Measurements from ENCODE around the gene SATB2. TPM values are rescaled to one million over a fixed set of nuclear protein-coding genes. Genes with fewer than 3 reads are reported as not detected.

The SATB2 gene
- total RNA-seq = 8.1 and 9.9 TPM in 2 replicates
- polyA plus RNA-seq (2012) = 3.9 TPM

DNA sequence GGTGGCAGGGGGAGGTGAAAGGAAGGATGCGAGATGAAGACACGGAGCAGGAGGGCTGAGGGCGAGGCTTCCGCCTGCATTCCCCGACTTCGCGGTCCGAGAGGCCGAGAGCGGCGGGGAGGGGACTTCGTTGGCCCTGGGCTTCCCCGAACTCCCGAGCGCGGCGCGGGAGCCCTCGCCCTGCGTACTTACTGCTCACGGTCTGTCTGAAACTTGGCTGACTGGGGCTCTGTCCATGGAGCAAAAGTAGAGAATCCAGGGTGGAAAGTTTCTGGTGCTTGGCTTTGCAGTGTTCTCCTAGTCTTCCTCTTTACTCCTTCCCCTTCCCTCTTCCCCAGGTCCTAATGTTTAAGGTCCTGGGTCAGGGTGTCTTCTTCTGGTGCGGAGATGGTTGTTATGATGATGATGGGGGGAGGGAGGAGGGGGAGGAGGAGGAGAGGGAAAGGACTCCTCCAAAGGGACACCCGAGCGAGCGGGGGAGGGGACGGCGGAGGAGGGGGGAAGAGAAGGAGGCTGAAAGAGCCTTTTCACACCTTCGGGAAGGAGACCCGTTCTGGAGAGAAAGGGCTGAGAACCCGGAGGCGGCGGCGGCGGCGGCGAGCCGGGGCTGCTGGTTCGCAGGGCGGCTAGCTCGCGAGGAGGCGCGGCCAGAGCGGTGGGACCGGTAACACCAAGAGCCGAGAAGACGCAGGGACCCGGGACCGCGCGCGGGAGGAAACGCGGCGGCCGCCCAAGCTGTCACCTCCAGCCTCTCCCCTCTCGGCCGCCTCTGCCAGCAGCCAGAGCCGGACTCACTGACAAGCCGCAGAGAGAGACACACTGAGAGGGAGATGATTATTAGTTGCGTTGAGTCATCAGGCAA is at the start of gene SATB2:
Gene SATB2 (minus strand): TSS at position 793 of the 862 bp plus-strand sequence. CDS start 1,902 bp downstream, outside the sequence.
- DNase-seq (ENCODE audit: low read depth) = peak; percentile 79

DNA sequence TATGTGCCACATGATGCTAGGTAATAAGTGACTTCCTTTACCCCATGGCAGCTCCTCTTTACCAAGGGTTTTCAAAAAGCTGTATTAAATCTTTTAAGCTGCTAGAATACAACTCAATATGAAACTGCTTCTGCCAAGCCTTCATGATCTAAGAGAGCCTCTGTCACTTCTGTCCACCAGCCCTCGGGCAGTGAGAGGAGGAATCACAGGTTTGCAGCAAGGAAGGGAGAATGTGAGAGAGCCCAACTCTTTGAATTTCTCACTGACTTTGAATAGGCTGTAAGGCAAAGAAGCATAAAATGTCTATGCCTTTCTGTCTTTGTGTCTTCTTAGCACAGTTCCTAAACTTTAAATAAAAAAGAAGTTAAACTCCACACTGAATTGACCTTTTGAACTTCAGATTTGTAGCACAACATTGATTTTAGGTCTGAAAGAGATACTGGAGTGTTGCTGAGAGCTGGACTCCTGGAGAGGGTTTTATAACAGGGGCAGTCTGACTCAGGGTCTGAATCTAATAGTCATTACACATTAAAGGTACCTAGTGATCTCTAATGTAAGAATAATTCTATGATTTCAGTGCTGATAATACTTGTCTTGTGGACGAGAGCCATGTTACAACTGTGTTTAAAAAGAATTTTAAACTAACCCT is 48.1 kb upstream of the SATB2 start:
- DNase-seq (ENCODE audit: low read depth) = no peak

DNA sequence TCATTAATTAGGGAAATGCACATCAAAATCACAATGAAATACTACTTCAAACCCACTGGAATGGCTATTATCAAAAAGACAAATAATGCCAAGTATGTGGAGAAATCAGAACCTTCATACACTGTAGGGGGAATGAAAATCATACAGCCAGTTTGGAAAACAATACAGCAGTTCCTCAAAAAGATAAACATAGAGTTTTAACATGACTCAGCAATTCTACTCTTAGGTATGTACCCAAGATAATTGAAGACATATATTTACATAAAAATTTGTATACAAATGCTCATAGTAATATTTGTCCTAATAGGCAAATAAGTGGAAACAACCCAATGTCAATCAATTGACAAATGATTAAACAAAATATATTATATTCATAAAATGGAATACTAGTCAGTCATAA is 45.4 kb upstream of the SATB2 start:
- DNase-seq (ENCODE audit: low read depth) = no peak

- no peak for DNase-seq (ENCODE audit: low read depth)
These were observed 41.3 kb upstream of the SATB2 start for GRCh38 chr2:199499005-199499404.

DNA sequence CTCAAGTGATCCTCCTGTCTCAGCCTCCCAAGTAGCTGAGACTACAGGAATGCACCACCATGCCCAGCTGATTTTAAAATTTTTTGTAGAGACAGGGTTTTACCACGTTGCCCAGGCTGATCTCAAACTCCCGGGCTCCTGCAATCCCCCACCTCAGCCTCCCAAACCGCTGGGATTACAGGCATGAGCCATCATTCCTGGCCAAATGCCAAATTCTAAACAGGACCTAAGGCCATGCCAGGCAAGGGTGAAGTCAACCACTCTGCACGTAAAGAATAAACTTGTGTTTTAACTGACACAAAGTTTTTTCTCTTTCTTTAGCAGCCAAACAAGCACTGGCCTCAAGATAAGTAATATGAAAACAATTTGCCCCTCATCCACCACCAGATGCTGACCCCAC is 37.4 kb upstream of the SATB2 start:
- no peak for DNase-seq (ENCODE audit: low read depth)

GRCh38 chr2:199490049-199490448 is 32.3 kb upstream of the SATB2 start:
- no peak for DNase-seq (ENCODE audit: low read depth)

GRCh38 chr2:199488772-199489400 is 31.1 kb upstream of the SATB2 start:
- peak; percentile 78 for DNase-seq (ENCODE audit: low read depth)

DNA sequence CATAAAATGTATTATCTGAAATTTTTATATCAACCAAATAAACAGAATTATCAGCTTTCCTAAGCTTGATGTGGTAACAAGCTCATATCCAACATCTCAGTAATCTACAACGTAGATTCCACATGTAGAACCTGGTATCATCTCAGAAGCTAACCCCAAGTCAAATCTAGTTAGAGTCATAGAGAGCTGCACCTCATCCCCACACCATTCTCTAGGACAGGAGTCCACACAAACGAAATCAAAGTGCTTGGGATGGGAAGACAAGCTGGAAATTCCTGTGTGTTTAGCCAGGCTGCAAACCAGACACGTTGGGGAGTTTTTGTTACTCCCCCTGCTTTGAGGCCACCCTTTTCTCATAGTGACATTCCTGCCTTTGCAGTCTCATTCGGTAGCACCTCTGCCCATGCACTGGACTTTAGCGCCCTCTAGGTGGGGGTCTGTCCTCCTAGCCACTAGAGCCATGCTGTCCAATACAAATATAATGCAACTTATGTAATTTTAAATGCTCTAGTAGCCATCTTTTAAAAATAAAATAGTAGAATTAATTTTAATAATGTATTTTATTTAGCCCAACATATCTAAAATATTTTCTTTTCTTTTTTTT is 28.1 kb upstream of the SATB2 start:
- DNase-seq (ENCODE audit: low read depth) = peak; percentile 71

- DNase-seq (ENCODE audit: low read depth) = no peak
These were observed 27.2 kb upstream of the SATB2 start for GRCh38 chr2:199484927-199485326.

- DNase-seq (ENCODE audit: low read depth) = no peak
These were observed 23.2 kb upstream of the SATB2 start for GRCh38 chr2:199480966-199481365.

DNA sequence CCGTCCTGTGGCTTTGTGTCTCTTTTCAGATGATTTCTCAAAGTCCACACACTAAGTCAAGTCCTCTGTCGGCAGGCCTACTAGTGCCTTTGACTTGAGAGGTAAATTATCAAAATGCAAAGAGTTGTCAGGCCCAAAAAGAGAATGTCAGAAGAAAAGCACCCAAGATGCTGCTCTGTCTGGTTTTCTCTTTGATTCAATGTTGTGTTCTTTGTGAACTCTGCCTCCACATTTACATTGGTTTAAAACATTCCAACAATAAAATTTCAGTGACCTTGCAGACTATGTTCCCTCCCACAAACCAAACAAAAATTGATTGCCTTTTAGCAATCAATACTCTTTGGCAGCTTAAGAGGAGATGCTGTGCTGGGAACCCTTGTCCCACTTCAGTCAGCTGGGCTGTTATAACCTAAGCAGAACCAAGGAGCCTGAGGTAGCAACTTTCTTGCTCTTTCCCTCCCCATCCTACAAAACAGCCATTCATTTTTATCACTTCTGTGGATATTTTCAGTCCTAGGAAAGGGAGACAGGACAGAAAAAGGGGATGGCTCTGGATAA is 19.6 kb upstream of the SATB2 start:
- no peak for DNase-seq (ENCODE audit: low read depth)

DNA sequence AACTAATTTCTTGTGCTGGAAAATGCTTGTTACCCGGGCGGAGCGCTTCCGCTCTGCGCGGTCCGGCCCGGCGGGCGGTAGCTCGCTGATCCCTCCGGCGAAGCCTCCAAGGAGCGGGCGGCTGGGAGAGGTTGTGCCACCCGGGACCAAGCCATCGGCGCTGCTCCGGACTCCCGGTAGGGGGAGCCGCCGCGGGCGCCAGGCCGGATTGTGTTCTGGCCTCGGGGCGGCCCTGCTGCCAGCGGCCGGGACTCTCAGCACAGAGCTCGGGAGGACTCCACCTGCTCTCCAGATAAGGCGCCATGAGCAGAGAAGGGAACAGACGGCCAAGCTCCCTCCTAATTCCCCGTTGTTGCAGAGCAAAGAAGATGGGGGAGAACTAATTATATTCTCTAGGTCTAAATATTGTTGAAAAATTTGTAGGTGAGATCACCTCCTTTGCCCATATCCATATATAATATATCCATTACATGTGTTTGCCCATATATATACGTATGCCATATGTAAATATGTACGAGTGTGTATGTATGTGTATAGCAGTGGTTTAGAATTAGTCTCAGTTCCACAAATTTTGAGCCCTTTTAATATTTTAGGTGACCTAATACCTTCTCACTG is 13.8 kb upstream of the SATB2 start:
- DNase-seq (ENCODE audit: low read depth) = peak; percentile 70

DNA sequence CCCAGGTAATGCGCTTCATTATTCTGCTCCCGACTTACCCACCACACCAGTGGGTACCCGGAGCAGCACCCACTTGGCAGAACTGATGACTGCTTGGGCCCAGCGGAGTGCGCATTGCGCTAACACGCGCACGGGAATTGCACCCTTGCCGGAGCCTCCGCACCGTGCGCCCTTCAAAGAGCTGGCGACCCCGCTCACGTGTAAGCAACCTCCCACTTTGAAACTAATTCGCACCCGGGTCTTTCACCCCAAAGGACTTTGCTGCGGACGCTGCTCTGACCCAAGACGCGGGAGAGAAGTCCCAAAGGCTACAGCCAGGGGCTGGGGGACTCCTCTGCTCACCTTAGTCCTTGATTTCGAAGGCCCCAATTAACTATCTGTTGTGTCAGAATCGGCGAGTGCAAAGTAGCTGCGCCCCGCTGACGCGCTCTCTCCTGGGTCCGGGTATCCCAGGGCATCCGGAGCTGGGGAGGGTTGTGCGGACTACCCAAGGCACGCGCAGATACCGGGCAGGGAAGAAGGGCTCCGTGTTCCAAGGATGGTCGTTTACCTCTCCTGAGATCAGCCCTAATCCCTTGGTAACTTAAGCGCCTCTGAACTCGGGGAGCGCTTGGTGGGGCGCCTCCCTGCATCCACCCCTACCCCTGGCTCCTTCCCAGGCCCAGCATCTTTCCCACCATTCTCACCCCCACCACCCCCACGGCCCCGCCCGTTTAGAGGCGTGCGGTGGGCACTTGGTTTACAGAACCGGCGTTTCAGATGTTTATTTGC is 13.1 kb upstream of the SATB2 start:
- DNase-seq (ENCODE audit: low read depth) = no peak

DNA sequence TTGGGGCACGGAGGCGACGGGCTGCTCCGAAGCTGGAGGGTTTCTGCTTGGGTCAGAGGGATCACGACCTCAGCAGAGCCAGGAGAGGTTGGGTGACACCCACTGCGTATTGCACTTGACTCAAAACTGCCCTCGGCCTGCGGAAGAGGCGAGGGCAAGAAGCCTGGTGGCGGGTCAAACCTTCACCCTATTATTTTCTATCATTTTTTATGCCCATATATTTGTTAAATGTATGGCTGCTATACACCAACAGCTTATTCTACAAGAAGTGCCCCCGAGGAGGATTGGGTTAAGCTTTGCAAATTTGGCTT is 12.6 kb upstream of the SATB2 start:
- no peak for DNase-seq (ENCODE audit: low read depth)

GRCh38 chr2:199469514-199470360 is 12.0 kb upstream of the SATB2 start:
- DNase-seq (ENCODE audit: low read depth) = no peak

DNA sequence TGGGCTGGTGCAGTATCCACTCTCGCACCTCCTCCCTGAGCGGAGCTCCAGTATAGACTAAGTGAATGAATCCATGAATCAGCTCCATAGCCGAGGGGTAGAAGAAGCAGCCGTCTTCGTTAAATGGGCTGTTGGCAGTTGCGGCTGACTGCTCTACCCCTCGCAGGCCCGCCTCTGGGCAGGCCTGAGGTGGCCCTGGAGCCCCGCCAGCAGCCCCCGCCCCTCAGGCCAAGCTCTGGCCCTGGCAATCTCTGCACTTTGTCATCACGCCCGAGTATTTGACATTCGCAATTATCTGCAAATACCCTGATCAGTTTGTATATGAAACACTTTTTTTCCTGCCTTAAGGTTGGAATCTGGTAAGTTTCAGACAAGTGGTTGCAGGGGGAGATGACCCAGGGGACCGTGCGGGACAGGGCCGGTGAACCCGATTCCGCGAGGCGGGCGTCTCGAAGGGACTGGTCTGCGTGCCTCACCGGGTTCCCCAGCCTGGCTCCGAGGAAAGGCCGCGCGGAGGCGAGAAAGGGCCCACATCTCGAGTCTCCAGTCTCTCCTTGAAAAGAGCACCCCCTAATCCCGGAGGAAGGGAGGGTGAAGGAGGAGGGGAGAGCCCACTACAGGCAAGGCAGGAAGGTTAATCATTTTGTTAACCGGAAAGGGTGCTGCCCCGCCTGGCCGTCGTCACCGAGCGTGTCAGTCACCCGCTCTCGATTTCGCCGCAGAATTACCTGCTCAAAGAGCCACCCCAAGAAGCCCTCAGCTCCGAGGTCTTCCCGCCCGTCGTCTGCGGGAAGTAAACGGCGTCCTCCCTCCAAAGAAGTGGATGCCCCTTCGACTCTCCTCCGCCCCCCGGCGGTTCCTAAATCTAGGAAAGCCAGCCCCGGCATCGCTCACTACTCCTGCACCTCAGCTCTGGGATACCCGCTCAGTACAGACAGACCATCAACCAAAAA is 11.1 kb upstream of the SATB2 start:
- no peak for DNase-seq (ENCODE audit: low read depth)

- no peak for DNase-seq (ENCODE audit: low read depth)
These were observed 9.5 kb upstream of the SATB2 start for GRCh38 chr2:199467066-199467822.

- no peak for DNase-seq (ENCODE audit: low read depth)
These were observed 8.9 kb upstream of the SATB2 start for GRCh38 chr2:199466692-199467065.

Data from myocyte (in vitro differentiated cells).